K562 (cell line): Measurements from ENCODE around the gene DAB1. TPM values are rescaled to one million over a fixed set of nuclear protein-coding genes. Genes with fewer than 3 reads are reported as not detected.

Experiments used
- ATAC-seq: fragments of 200-7000 bp; cut with Tn5 transposase; 3 replicates; pipeline ENCODE4 v1.9.1; 2020; ENCODE audit warnings: moderate library complexity
- BruUV-seq: library from RNA; stranded (reverse); fragments of 400-500 nt; replicated peaks from 2 replicates; lab custom pipeline; 2021; lab: Mats Ljungman, UMichigan
- CTCF ChIA-PET: fragments of 300-600 bp; formaldehyde crosslinking; extraction: SDS; loops from one replicate; lab custom pipeline; 2021; ENCODE audit warnings: low intra/inter-chr PET ratio; lab: Yijun Ruan, JAX
- POLR2A ChIA-PET: fragments of 300-600, 350-650 bp; sonication (Branson Sonifier 250); formaldehyde crosslinking; extraction: SDS; loops from one replicate; lab custom pipeline; 2021; ENCODE audit warnings: antibody characterized with exemption, inconsistent platforms; lab: Yijun Ruan, JAX
- DNase-seq, 4 experiments: peaks; one replicate each; pipeline versions ENCODE4 v3.0.0 to v3.0.0-alpha.2; 2011 to 2018; ENCODE audit warnings: low spot score in 3 of 4, mixed read lengths in 3 of 4; ENCODE audit errors: extremely low read depth in 1 of 4
- FAIRE-seq: peaks from 2 replicates; lab custom pipeline; 2011; peaks lifted over from hg19 to GRCh38; lab: Jason Lieb, UNC
- H2AFZ ChIP-seq: 2 replicates; pipeline ENCODE4 v1.6.0; 2011; ENCODE audit warnings: low read depth, low read length, control low read depth, inconsistent platforms
- H3K27ac ChIP-seq: fragments of 200-600 bp; 3 replicates; pipeline ENCODE4 v1.8.0; 2011; ENCODE audit warnings: low read depth, mild to moderate bottlenecking, control low read depth, inconsistent platforms, low read length, moderate library complexity, mixed read lengths; ENCODE audit errors: extremely low read depth
- H3K27me3 ChIP-seq, 2 experiments: fragments of 300-600 bp in 1 of 2; 2 replicates in 1 of 2; 3 replicates in 1 of 2; pipeline versions ENCODE4 v1.6.0 to v1.8.0; 2011; ENCODE audit warnings: inconsistent platforms in 2 of 2, low read length in 2 of 2, mild to moderate bottlenecking in 1 of 2, mixed read lengths in 1 of 2, moderate library complexity in 1 of 2; ENCODE audit not compliant: control insufficient read depth in 2 of 2, insufficient read depth in 2 of 2
- H3K36me3 ChIP-seq: fragments of 300-600 bp; 3 replicates; pipeline ENCODE4 v1.8.0; 2011; ENCODE audit warnings: mild to moderate bottlenecking, low read length, inconsistent platforms; ENCODE audit not compliant: control insufficient read depth, insufficient read depth
- H3K4me1 ChIP-seq, 2 experiments: fragments of 200-600 bp in 1 of 2; replicated peaks in 1 of 2; 2 replicates in 1 of 2; 3 replicates in 1 of 2; pipeline versions ENCODE4 v1.5.1 to v1.8.0; 2011; ENCODE audit warnings: inconsistent platforms in 2 of 2, low read length in 2 of 2, mild to moderate bottlenecking in 1 of 2, mixed read lengths in 1 of 2, moderate library complexity in 1 of 2; ENCODE audit not compliant: control insufficient read depth in 2 of 2, insufficient read depth in 2 of 2
- H3K4me2 ChIP-seq: 2 replicates; pipeline ENCODE4 v1.6.1; 2011; ENCODE audit warnings: low read length, control low read depth, inconsistent platforms, mixed read lengths; ENCODE audit not compliant: insufficient read depth
- H3K4me3 ChIP-seq: fragments of 200-600 bp; sonication (generic), shearing (Covaris generic); 2 replicates; pipeline ENCODE4 v1.5.1; 2016; ENCODE audit warnings: control low read depth, inconsistent platforms
- H3K79me2 ChIP-seq: fragments of 200-600 bp; 3 replicates; pipeline ENCODE4 v1.8.0; 2011; ENCODE audit warnings: low read length, inconsistent platforms; ENCODE audit not compliant: control insufficient read depth, insufficient read depth
- H3K9ac ChIP-seq, 2 experiments: 2 replicates each; pipeline versions ENCODE4 v1.6.0 to v1.6.1; 2011; ENCODE audit warnings: low read depth in 2 of 2, low read length in 2 of 2, control low read depth in 1 of 2, inconsistent platforms in 1 of 2, mild to moderate bottlenecking in 1 of 2, mixed read lengths in 1 of 2; ENCODE audit not compliant: insufficient read depth in 1 of 2
- H3K9me1 ChIP-seq: one replicate; pipeline ENCODE4 v1.6.0; 2011; ENCODE audit warnings: inconsistent platforms, mild to moderate bottlenecking, low read length, moderate library complexity; ENCODE audit not compliant: control insufficient read depth, insufficient read depth
- H3K9me3 ChIP-seq: replicated peaks from 2 replicates; pipeline ENCODE4 v1.5.1; 2011; ENCODE audit warnings: low read depth, low read length, inconsistent platforms; ENCODE audit not compliant: control insufficient read depth, insufficient read depth
- H4K20me1 ChIP-seq: replicated peaks from 2 replicates; pipeline ENCODE4 v1.6.1; 2011; ENCODE audit warnings: low read length, inconsistent platforms, mixed read lengths; ENCODE audit not compliant: control insufficient read depth, insufficient read depth
- CTCF ChIP-seq, 3 experiments: IDR thresholded peaks in 2 of 3; conservative IDR thresholded peaks in 1 of 3; 2 replicates each; pipeline ENCODE4 v1.5.1; 2011 to 2012; ENCODE audit warnings: low read length in 3 of 3, mild to moderate bottlenecking in 3 of 3, control low read depth in 2 of 3, improper control_type of control experiment in 1 of 3, inconsistent platforms in 1 of 3, low read depth in 1 of 3, mixed read lengths in 1 of 3, moderate library complexity in 1 of 3; ENCODE audit not compliant: insufficient read depth in 2 of 3
- MIER1 ChIP-seq: fragments of 450-650 bp; IDR thresholded peaks from 2 replicates; pipeline ENCODE4 v1.6.1; 2016; ENCODE audit warnings: antibody characterized with exemption, mild to moderate bottlenecking, low read depth
- YBX1 ChIP-seq: fragments of 450-650 bp; IDR thresholded peaks from 2 replicates; pipeline ENCODE4 v1.7.1; 2016; ENCODE audit warnings: mild to moderate bottlenecking
- WGBS: fragments of 100-300 bp; shearing (Covaris generic); methylation state at CpG from one replicate; pipeline ENCODE4 v1.1.6; 2016; ENCODE audit warnings: low coverage, mixed read lengths; ENCODE audit not compliant: insufficient coverage; ENCODE audit errors: missing lambda C conversion rate; 5-methylcytosine and 5-hydroxymethylcytosine counted together
- in situ Hi-C: fragments of 300-500 bp; cut with MboI; formaldehyde crosslinking; loops from 4 replicates; pipeline ENCODE4 v1.15.0; 2018; ENCODE audit warnings: inconsistent platforms, mixed read lengths
- intact Hi-C: fragments of 100-400 bp; cut with micrococcal nuclease; formaldehyde crosslinking; loops from 2 replicates; pipeline ENCODE4 v1.14.2; 2022
- polyA plus RNA-seq, 8 experiments: library from polyadenylated mRNA; depleted of rRNA in 4 of 8; stranded (reverse) in 5 of 8; unstranded in 3 of 8; fragments of >200 nt; fragmentation: Nextera tagmentation in 2 of 8; fragmentation: Illumina TruSeq in 1 of 8; extraction: Ambion mirVana in 2 of 8; extraction: Trizol in 1 of 8; gene quantifications; 2 replicates each; pipeline versions ENCODE4 v1.2.1 to v1.2.3, GENCODE V29; 2011 to 2014; ENCODE audit warnings: inconsistent platforms in 1 of 8, missing spikeins in 1 of 8
- total RNA-seq, 7 experiments: library from RNA; depleted of rRNA in 6 of 7; stranded (reverse); fragments of >200 nt in 6 of 7; fragmentation: Illumina TruSeq in 2 of 7; extraction: Trizol in 2 of 7; gene quantifications; 2 replicates each; pipeline versions ENCODE4 v1.2.1 to v1.2.3, GENCODE V29; 2011 to 2021; ENCODE audit warnings: low replicate concordance in 1 of 7

Gene DAB1
- total and polyA plus RNA-seq, 9 of the 15 experiments (the other 6 are each of a cell fraction or from before 2014, with no cell fraction given) = not detected

DNA sequence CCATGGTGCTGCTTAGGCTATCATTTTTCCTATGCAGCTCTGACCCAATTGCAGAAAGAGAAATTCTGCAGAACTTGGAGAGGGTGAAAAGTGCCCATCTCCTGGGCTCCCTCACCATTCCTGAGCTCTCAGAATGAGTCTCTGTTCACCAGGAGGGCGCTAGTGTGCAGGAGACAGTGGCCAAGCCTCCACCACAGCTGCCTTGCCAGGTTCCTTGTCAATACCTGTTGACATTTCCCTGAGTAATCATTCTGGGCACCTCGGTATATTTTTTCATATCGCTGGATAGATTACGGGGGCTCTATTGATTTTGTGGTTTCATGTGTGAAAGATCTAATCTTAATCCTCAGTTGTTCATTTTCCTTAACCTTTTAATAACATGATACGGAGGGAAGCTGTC is 445.0 kb downstream of the DAB1 start:
- in situ Hi-C loops = no loop called here
- Histone ChIP-seq H3K4me3 (no peak overlapping the region), H3K9ac (no peak overlapping the region), H3K4me1 (no peaks in the 10 kb centered on the region), H3K27ac (no peak overlapping the region), H3K36me3 (no peaks in the 10 kb centered on the region), H3K4me2 (no peak overlapping the region), H4K20me1 (no peaks in the 10 kb centered on the region), H3K27me3 (no peaks in the 10 kb centered on the region), H3K79me2 (no peaks in the 10 kb centered on the region), H3K9me3 (no peaks in the 10 kb centered on the region), H2AFZ (no peak overlapping the region), H3K9me1 (no peaks in the 10 kb centered on the region)
- no peak for DNase-seq
- no TSS peak for BruUV-seq
- ATAC-seq = no peak
- ChIA-PET CTCF (no interaction called here), POLR2A (interaction anchor here (0.7 kb wide), 1 partner anchor 12 kb away, joined by 3 read pairs; no protein-coding TSS in a partner anchor)
- no peak for TF ChIP-seq YBX1
- TF ChIP-seq CTCF (IDR thresholded peaks at IDR 0.05 in 2 of 3, conservative IDR thresholded peaks at IDR 0.05 in 1 of 3; ENCODE audit: insufficient read depth in 2 of 3, low read depth in 1 of 3, low read length in 3 of 3) = 0 out of 6 replicates have a peak, but pooled peaks of 1 of the 3 experiments have one; percentile 12
- 0% methylated on average over 5 of the region's 5 CpGs for WGBS
- intact Hi-C loops = no loop called here
- FAIRE-seq = no peak

DNA sequence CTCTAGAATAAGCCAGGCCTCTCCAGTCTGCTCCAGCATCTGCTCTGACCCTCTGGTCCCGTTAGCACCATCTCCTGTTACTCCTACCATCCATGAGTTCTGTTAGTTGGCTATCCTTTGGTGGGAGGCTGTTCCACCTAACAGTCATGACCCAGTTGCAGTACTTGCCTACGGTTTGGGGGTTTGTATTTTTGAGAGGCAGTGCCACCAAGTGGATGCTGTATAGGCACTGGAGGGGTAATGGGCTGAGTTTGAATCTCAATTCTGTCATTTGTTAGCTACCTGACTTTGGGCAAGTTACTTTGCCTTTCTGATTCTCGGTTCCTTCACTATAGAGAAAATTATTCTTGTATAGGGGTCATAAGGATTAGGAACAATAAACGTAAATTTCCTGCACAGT is 445.9 kb downstream of the DAB1 start:
- H3K4me1 ChIP-seq = no peaks in the 10 kb centered on the region
- DNase-seq = no peak
- ATAC-seq = no peak
- H3K9me1 ChIP-seq = no peaks in the 10 kb centered on the region
- H3K79me2 ChIP-seq = no peaks in the 10 kb centered on the region
- no peaks in the 10 kb centered on the region for H3K27me3 ChIP-seq
- no peaks in the 10 kb centered on the region for H3K9me3 ChIP-seq
- no peak overlapping the region for H2AFZ ChIP-seq
- H3K4me2 ChIP-seq = no peak overlapping the region
- H3K36me3 ChIP-seq = no peaks in the 10 kb centered on the region
- BruUV-seq = no TSS peak
- WGBS = 0% methylated on average over 4 of the region's 4 CpGs
- no peak overlapping the region for H3K4me3 ChIP-seq
- no peak overlapping the region for H3K27ac ChIP-seq
- no peaks in the 10 kb centered on the region for H4K20me1 ChIP-seq
- FAIRE-seq = no peak
- CTCF ChIA-PET = no interaction called here
- POLR2A ChIA-PET = no interaction called here
- in situ Hi-C loops (no loop called here), intact Hi-C loops (no loop called here)
- no peak overlapping the region for H3K9ac ChIP-seq
- TF ChIP-seq CTCF (IDR thresholded peaks at IDR 0.05 in 2 of 3, conservative IDR thresholded peaks at IDR 0.05 in 1 of 3; ENCODE audit: insufficient read depth in 2 of 3, low read depth in 1 of 3, low read length in 3 of 3) (no peak), MIER1 (no peak)
